SK-MEL-5 (cell line): ENCODE data around the gene CNTNAP2. TPM values are rescaled to one million over a fixed set of nuclear protein-coding genes. Genes with fewer than 3 reads are reported as not detected.

Experiments
- DNase-seq: peaks from one replicate; pipeline ENCODE4 v3.0.0-alpha.2; 2016; ENCODE audit warnings: low read depth, low spot score
- in situ Hi-C: cut with HindIII; loops from 2 replicates; pipeline ENCODE4 v1.10.0; 2016; ENCODE audit warnings: low sequenced_read_pairs, high pct_unique_total_duplicates, low pct_unique_long_range_greater_than_20kb
- total RNA-seq: library from RNA; depleted of rRNA; stranded (reverse); fragments of >200 nt; shearing (Covaris generic); gene quantifications from 2 replicates; pipeline ENCODE4 v1.2.3, GENCODE V29; 2014

Gene CNTNAP2
- total RNA-seq, 1 experiment from 2014 or later: not detected

GRCh38 chr7:148121401-148121800, 2004.8 kb downstream of the CNTNAP2 start:
- in situ Hi-C loops: no loop called here
- DNase-seq: no peak

GRCh38 chr7:148121847-148122246, 2005.2 kb downstream of the CNTNAP2 start:
- in situ Hi-C loops: no loop called here
- no peak for DNase-seq

GRCh38 chr7:148124477-148124876, 2007.9 kb downstream of the CNTNAP2 start:
- DNase-seq: no peak

GRCh38 chr7:148127374-148127773, 2010.8 kb downstream of the CNTNAP2 start:
- in situ Hi-C loops: no loop called here
- no peak for DNase-seq

More at GRCh38 chr7:148124477-148124876, 2007.9 kb downstream of the CNTNAP2 start:
- in situ Hi-C loops: no loop called here

GRCh38 chr7:148129023-148129422, 2012.4 kb downstream of the CNTNAP2 start:
- DNase-seq: no peak
- in situ Hi-C loops: no loop called here

GRCh38 chr7:148135116-148135515, 2018.5 kb downstream of the CNTNAP2 start:
- DNase-seq: no peak
- in situ Hi-C loops: no loop called here

GRCh38 chr7:148135997-148136396, 2019.4 kb downstream of the CNTNAP2 start:
- no peak for DNase-seq
- in situ Hi-C loops: no loop called here

GRCh38 chr7:148142660-148143248, 2026.2 kb downstream of the CNTNAP2 start:
- DNase-seq: peak; percentile 70
- in situ Hi-C loops: no loop called here

- in situ Hi-C loops: no loop called here
- DNase-seq: no peak
Measured at GRCh38 chr7:148144827-148145226, 2028.2 kb downstream of the CNTNAP2 start.

- no peak for DNase-seq
- in situ Hi-C loops: no loop called here
Measured at GRCh38 chr7:148146346-148146745, 2029.7 kb downstream of the CNTNAP2 start.

GRCh38 chr7:148147438-148147837, 2030.8 kb downstream of the CNTNAP2 start:
- in situ Hi-C loops: no loop called here
- DNase-seq: no peak

GRCh38 chr7:148148456-148148855, 2031.9 kb downstream of the CNTNAP2 start:
- no peak for DNase-seq
- in situ Hi-C loops: no loop called here

- no peak for DNase-seq
- in situ Hi-C loops: no loop called here
Measured at GRCh38 chr7:148149730-148150129, 2033.1 kb downstream of the CNTNAP2 start.

- in situ Hi-C loops: no loop called here
Measured at GRCh38 chr7:148151778-148152177, 2035.2 kb downstream of the CNTNAP2 start.

GRCh38 chr7:148153616-148154284, 2037.1 kb downstream of the CNTNAP2 start:
- no peak for DNase-seq
- in situ Hi-C loops: no loop called here

More at GRCh38 chr7:148151778-148152177, 2035.2 kb downstream of the CNTNAP2 start:
- peak; percentile 14 for DNase-seq

GRCh38 chr7:148155000-148155399, 2038.4 kb downstream of the CNTNAP2 start:
- DNase-seq: no peak
- in situ Hi-C loops: no loop called here

GRCh38 chr7:148155826-148156225, 2039.2 kb downstream of the CNTNAP2 start:
- DNase-seq: no peak
- in situ Hi-C loops: no loop called here

- no peak for DNase-seq
- in situ Hi-C loops: no loop called here
Measured at GRCh38 chr7:148156233-148156632, 2039.6 kb downstream of the CNTNAP2 start.

GRCh38 chr7:148159331-148159730, 2042.7 kb downstream of the CNTNAP2 start:
- DNase-seq: no peak
- in situ Hi-C loops: no loop called here
